Cardiac muscle cell (in vitro differentiated cells and primary cell): ENCODE measurements around the gene OPA1. TPM values are rescaled to one million over a fixed set of nuclear protein-coding genes. Genes with fewer than 3 reads are reported as not detected.

Source experiments
- DNase-seq, 2 donors: peaks; one replicate each; pipeline versions ENCODE4 v3.0.0 to v3.0.0-alpha.2; 2010 to 2017; ENCODE audit warnings: low read depth in 1 of 2, low spot score in 1 of 2
- H3K27ac ChIP-seq: fragments of 200-600 bp; sonication (generic); 2 replicates; pipeline ENCODE4 v1.5.1; 2016
- H3K27me3 ChIP-seq: fragments of 200-600 bp; sonication (generic); 2 replicates; pipeline ENCODE4 v1.6.0; 2016; ENCODE audit warnings: control low read depth
- H3K36me3 ChIP-seq: fragments of 200-600 bp; sonication (generic); 2 replicates; pipeline ENCODE4 v1.5.1; 2016; ENCODE audit warnings: control low read depth
- H3K4me1 ChIP-seq: fragments of 200-600 bp; sonication (generic); 2 replicates; pipeline ENCODE4 v1.8.1; 2017; ENCODE audit warnings: low read depth, mild to moderate bottlenecking, mixed run types
- H3K4me3 ChIP-seq: fragments of 200-600 bp; sonication (generic); 2 replicates; pipeline ENCODE4 v1.5.1; 2016; ENCODE audit warnings: mild to moderate bottlenecking
- H3K9me3 ChIP-seq: fragments of 200-600 bp; sonication (generic); 2 replicates; pipeline ENCODE4 v1.5.1; 2017; ENCODE audit warnings: low read depth, mild to moderate bottlenecking, control low read depth
- polyA plus RNA-seq: library from polyadenylated mRNA; unstranded; fragments of >200 nt; fragmentation: Nextera tagmentation; extraction: Ambion mirVana; gene quantifications from 2 replicates; pipeline ENCODE4 v1.2.1, GENCODE V29; 2016
- total RNA-seq: library from RNA; depleted of rRNA; stranded (reverse); fragments of >200 nt; gene quantifications from 2 replicates; pipeline ENCODE4 v1.2.3, GENCODE V29; 2016
- TF ChIP-seq, protein P1 (sequence below): IDR thresholded peaks from 2 replicates; pipeline ENCODE4 v1.5.1; 2012; ENCODE audit warnings: low read depth, mild to moderate bottlenecking, low read length

OPA1 gene
- total and polyA plus RNA-seq, 2 experiments from 2014 or later = 26.6 to 54.4 TPM

DNA sequence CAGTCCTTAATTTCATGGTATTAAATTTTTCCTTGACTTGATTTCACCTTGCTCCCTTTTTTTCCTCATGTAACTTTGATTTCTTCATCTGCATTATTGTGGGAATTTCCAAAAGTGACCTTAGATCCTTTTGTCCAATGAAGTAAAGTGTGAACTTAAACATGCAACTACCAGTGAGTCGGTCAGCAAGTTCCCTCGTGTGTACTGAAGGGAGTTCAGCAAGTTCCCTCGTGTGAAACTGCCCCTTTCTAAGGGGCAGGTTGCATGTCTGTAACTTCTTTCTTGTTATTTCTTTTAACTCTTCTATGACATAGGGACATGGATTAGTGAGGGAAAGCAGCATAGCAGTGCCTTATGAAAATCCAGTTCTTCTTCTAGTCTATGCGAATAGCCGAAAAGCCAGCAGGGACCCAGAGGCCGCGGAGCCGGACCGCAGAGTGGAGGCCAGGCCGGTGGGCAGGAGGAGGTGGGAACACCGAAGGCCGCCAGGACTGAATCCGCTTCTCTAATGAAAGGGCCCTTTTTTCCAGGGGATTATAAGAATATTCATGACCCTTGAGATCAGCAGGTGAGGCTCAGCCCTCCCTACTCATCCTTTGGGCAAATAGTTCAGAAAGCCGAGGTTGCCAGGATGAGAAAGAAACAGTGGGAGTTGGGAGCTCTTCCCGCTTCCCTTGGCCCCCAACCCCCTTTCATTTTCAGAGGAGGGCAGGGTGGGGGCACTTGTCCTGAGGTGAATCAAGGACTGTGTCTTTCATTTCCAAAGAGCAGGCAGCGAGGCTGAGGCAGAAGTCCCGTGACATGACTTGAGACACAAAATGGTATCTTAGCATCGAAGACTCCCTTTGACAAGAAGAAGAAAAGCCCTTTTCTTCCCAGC lies 117.5 kb downstream of the OPA1 start:
- H3K36me3 ChIP-seq = no peaks in the 10 kb centered on the region
- no peak for DNase-seq

DNA sequence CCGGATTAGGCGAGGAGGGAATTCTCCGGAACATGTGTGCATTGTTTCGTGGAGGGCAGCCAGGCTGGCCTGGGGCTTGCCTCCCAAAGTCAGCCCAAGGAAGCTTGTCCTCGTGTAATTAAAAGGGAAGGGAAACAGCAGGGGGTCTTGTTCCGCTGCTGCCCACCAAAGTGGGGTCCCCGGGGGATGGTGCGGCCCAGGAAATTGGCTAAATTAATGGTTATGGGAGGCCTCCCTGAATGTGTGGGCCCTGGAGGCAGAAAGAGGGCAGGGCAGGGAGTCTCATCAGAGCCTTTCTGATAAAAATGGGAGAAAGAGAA lies 118.1 kb downstream of the OPA1 start:
- TF ChIP-seq, protein P1, sequence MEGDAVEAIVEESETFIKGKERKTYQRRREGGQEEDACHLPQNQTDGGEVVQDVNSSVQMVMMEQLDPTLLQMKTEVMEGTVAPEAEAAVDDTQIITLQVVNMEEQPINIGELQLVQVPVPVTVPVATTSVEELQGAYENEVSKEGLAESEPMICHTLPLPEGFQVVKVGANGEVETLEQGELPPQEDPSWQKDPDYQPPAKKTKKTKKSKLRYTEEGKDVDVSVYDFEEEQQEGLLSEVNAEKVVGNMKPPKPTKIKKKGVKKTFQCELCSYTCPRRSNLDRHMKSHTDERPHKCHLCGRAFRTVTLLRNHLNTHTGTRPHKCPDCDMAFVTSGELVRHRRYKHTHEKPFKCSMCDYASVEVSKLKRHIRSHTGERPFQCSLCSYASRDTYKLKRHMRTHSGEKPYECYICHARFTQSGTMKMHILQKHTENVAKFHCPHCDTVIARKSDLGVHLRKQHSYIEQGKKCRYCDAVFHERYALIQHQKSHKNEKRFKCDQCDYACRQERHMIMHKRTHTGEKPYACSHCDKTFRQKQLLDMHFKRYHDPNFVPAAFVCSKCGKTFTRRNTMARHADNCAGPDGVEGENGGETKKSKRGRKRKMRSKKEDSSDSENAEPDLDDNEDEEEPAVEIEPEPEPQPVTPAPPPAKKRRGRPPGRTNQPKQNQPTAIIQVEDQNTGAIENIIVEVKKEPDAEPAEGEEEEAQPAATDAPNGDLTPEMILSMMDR = no peak
- Histone ChIP-seq H3K27me3 (no peaks in the 10 kb centered on the region), H3K4me1 (peaks cover 6% of the 10 kb centered on the region), H3K9me3 (no peaks in the 10 kb centered on the region), H3K27ac (no peak overlapping the region), H3K36me3 (no peaks in the 10 kb centered on the region), H3K4me3 (no peak overlapping the region)
- no peak for DNase-seq

More for the DNA sequence above, 117.5 kb downstream of the OPA1 start:
- H3K27me3 ChIP-seq = no peaks in the 10 kb centered on the region
- TF ChIP-seq, protein P1 = no peak
- H3K27ac ChIP-seq = no peak overlapping the region
- no peak overlapping the region for H3K4me3 ChIP-seq
- H3K9me3 ChIP-seq = no peaks in the 10 kb centered on the region
- H3K4me1 ChIP-seq = peaks cover 6% of the 10 kb centered on the region

DNA sequence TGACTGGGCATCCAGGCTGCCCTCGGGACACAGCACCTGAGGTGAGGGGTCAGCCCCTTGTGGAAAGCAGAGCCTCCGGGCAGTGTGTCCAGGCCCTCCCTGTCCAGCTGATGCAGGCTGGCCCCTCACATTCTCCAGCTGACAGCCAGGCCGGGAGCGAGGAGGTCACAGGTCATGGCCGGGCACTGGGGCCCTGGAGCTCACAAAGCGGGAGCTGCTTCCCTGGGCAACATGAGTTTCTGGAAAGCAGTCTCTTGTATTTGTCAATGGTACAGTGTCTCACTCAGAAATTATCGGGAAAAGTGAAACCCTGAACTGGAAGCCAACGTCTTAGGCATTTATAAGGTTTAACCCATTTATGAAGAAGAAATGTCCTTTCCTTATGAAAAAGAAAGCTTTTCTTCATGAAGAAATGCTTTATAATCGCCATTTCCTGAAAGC lies 118.5 kb downstream of the OPA1 start:
- TF ChIP-seq, protein P1 = no peak
- no peaks in the 10 kb centered on the region for H3K9me3 ChIP-seq
- no peak overlapping the region for H3K4me3 ChIP-seq
- DNase-seq = no peak
- H3K36me3 ChIP-seq = no peaks in the 10 kb centered on the region
- H3K4me1 ChIP-seq = peaks cover 6% of the 10 kb centered on the region
- no peaks in the 10 kb centered on the region for H3K27me3 ChIP-seq
- H3K27ac ChIP-seq = no peak overlapping the region

DNA sequence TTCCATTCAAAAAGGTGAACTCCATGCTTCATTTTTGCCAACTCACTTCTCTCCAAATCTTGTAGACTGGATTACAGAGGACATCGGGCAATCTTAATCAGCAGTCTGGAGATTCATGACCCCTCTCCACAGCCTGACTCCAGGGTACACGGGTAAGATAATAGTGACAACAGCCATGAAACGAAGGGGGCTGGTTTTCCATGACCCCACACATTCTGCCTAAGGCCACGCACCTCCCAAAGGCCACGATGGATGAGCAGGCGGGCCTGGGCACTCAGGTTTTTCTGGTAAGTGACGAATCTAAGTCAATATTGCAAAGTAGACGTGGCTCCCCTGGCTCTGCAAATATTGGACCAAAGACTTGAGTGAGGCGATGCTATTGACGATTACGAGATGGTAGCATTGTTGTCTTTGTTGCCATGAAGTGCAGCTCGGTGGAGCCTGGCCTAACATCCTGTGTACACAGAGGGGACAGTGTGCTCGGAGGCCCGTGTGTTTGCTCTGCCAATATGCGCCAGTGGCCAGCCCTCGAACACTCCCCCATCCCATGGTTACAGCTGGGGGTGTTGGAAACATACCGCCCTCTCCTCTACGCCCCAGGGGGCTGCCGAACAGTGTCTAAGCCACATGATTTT lies 119.1 kb downstream of the OPA1 start:
- Histone ChIP-seq H3K27me3 (no peaks in the 10 kb centered on the region), H3K9me3 (no peaks in the 10 kb centered on the region), H3K36me3 (no peaks in the 10 kb centered on the region), H3K27ac (no peak overlapping the region), H3K4me1 (peaks cover 6% of the 10 kb centered on the region), H3K4me3 (no peak overlapping the region)
- DNase-seq = no peak
- TF ChIP-seq, protein P1 = no peak

DNA sequence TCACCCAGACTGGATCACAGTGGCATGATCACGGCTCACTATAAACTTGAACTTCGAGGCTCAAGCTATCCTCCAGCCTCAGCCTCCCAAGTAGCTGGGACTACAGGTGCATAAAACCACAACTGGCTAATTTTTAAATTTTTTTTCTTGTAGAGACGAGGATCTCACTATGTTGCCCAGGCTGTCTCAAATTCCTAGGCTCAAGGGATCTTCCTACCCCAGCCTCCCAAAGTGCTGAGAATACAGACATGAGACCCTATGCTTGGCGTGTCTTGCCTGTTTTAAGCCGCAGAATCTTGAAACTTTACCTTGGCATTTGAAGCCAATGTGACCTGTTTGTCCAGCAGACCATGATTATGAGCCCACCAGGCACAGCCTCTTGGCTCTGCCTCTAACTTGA lies 119.9 kb downstream of the OPA1 start:
- peaks cover 6% of the 10 kb centered on the region for H3K4me1 ChIP-seq
- no peaks in the 10 kb centered on the region for H3K36me3 ChIP-seq
- TF ChIP-seq, protein P1 = no peak
- H3K9me3 ChIP-seq = no peaks in the 10 kb centered on the region
- no peaks in the 10 kb centered on the region for H3K27me3 ChIP-seq
- H3K4me3 ChIP-seq = no peak overlapping the region
- DNase-seq = no peak
- H3K27ac ChIP-seq = no peak overlapping the region
